Tibial nerve (tissue), 4 donors: ENCODE measurements around the gene ETV1. TPM values are rescaled to one million over a fixed set of nuclear protein-coding genes. Genes with fewer than 3 reads are reported as not detected.
A peak's percentile ranks its signal among the peaks of the same experiment; 100 is the strongest.

Experiments used
- DNase-seq, 2 donors: peaks; one replicate each; pipeline ENCODE4 v3.0.0-alpha.2; 2019; ENCODE audit warnings: low spot score in 2 of 2
- H3K27ac ChIP-seq, 4 donors: fragments of 200-600 bp; sonication (generic) in 3 of 4; one replicate each; pipeline ENCODE4 v1.5.1; 2017 to 2019; ENCODE audit warnings: mild to moderate bottlenecking in 1 of 4
- H3K27me3 ChIP-seq, 2 donors: fragments of 200-600 bp; sonication (generic) in 1 of 2; one replicate each; pipeline versions ENCODE4 v1.5.1 to v1.6.0; 2017 to 2019
- H3K36me3 ChIP-seq, 3 donors: fragments of 200-600 bp; sonication (generic); one replicate each; pipeline ENCODE4 v1.5.1; 2018 to 2019
- H3K4me1 ChIP-seq, 4 donors: fragments of 200-600 bp; sonication (generic) in 3 of 4; one replicate each; pipeline ENCODE4 v1.5.1; 2017 to 2019
- H3K4me3 ChIP-seq, 4 donors: fragments of 200-600 bp; sonication (generic) in 3 of 4; one replicate each; pipeline ENCODE4 v1.5.1; 2017 to 2019; ENCODE audit warnings: mild to moderate bottlenecking in 1 of 4, moderate library complexity in 1 of 4
- H3K9me3 ChIP-seq, 4 donors: fragments of 200-600 bp; sonication (generic) in 3 of 4; one replicate each; pipeline ENCODE4 v1.5.1; 2017 to 2019
- CTCF ChIP-seq, 5 experiments: fragments of 200-600 bp in 3 of 5; fragments of 450-650 bp in 2 of 5; sonication (generic) in 3 of 5; IDR thresholded peaks; one replicate each; pipeline ENCODE4 v1.5.1; 2016 to 2019; ENCODE audit warnings: antibody characterized with exemption in 5 of 5, mild to moderate bottlenecking in 3 of 5, moderate library complexity in 2 of 5
- EP300 ChIP-seq, 2 donors: sonication (generic); formaldehyde crosslinking; IDR thresholded peaks; one replicate each; pipeline ENCODE4 v1.6.1; 2017; ENCODE audit warnings: antibody characterized with exemption in 2 of 2, mild to moderate bottlenecking in 1 of 2
- POLR2A ChIP-seq, 2 donors: fragments of 450-650 bp; IDR thresholded peaks; one replicate each; pipeline ENCODE4 v1.6.1; 2017; ENCODE audit warnings: antibody characterized with exemption in 2 of 2, mild to moderate bottlenecking in 2 of 2, moderate library complexity in 2 of 2
- WGBS, 2 donors: methylation state at CpG; one replicate each; pipeline ENCODE4 v1.1.5; 2018; 5-methylcytosine and 5-hydroxymethylcytosine counted together
- total RNA-seq, 4 donors: library from RNA; depleted of rRNA; stranded (reverse); fragments of >200 nt; gene quantifications; one replicate each; pipeline ENCODE4 v1.1.0, GENCODE V29; 2016

The ETV1 gene
- total RNA-seq, 4 donors from 2014 or later = 8.4 to 13.3 (median 10.5) TPM

- 1% methylated on average over 38 of the region's 38 CpGs for WGBS, 2 donors
- no peaks in the 10 kb centered on the region for H3K9me3 ChIP-seq
- no peaks in the 10 kb centered on the region for H3K27me3 ChIP-seq
- TF ChIP-seq POLR2A (IDR thresholded peaks at IDR 0.05) (peak; percentile 53 to 77), CTCF (IDR thresholded peaks at IDR 0.05) (peak; percentile 9 to 59 (median 33)), EP300 (IDR thresholded peaks at IDR 0.05) (peak; percentile 17 to 78)
- H3K4me1 ChIP-seq = peaks cover 0 to 19% (median 3%) of the 10 kb centered on the region in 4 donors
- H3K4me3 ChIP-seq = peak overlapping the region; percentile 52 to 73 (median 63)
- H3K27ac ChIP-seq = peak overlapping the region; percentile 70 to 96 (median 88)
- DNase-seq = peak; percentile 98 to 99
- H3K36me3 ChIP-seq = no peaks in the 10 kb centered on the region
Observed at GRCh38 chr7:13990984-13991790, 1.7 kb upstream of the ETV1 start.

DNA sequence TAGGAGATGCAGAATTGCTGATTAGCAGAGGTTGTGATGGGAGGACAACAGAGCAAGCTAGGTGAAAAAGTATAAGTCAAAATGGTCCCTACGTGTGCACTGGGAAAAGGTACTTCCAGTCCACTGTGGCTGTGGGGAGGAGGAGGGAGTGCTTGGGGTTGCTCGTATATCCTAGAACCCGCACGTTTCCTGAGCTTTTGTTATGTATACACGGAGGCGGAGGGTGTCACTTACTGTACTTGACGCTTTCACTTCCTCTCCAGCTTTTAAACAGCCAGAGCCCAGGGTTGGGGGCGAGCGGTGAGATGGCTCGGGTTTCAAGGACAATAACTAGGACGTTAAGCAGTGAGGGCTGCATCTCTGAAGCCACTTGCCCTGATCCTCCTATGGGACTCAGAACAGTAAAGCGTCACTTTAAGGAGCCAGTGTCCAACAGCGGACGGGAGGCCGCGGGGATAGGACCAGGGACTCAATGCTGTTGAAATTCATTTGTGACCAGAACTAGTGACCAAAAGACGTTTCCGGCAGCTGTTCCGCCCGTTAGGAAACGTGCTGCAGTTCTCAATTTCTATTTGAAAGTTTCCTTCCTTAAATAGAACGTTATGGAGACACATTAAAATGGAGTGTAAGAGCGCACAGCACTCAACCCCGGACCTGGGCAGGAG, 985 bp upstream of the ETV1 start:
- H3K27ac ChIP-seq = peak overlapping the region; percentile 70 to 96 (median 88)
- 1 to 2% methylated on average over 22 to 24 of the region's 24 CpGs for WGBS, 2 donors
- peak overlapping the region; percentile 52 to 73 (median 63) for H3K4me3 ChIP-seq
- no peaks in the 10 kb centered on the region for H3K9me3 ChIP-seq
- peak in 1 of 2 donors; percentile 51 for DNase-seq
- no peaks in the 10 kb centered on the region for H3K36me3 ChIP-seq
- H3K4me1 ChIP-seq = peaks cover 0 to 19% (median 3%) of the 10 kb centered on the region in 4 donors
- H3K27me3 ChIP-seq = no peaks in the 10 kb centered on the region
- TF ChIP-seq EP300 (IDR thresholded peaks at IDR 0.05) (no peak), CTCF (IDR thresholded peaks at IDR 0.05) (no peak), POLR2A (IDR thresholded peaks at IDR 0.05) (no peak)

GRCh38 chr7:13989949-13990305, 461 bp upstream of the ETV1 start:
- TF ChIP-seq EP300 (IDR thresholded peaks at IDR 0.05) = peak in 1 of 2 donors; percentile 2
- TF ChIP-seq POLR2A (IDR thresholded peaks at IDR 0.05) = no peak
- no peaks in the 10 kb centered on the region for H3K27me3 ChIP-seq
- H3K27ac ChIP-seq = peak overlapping the region; percentile 70 to 96 (median 88)
- H3K9me3 ChIP-seq = no peaks in the 10 kb centered on the region
- 0 to 1% methylated on average over 12 to 13 of the region's 13 CpGs for WGBS, 2 donors
- DNase-seq = peak in 1 of 2 donors; percentile 9
- H3K36me3 ChIP-seq = no peaks in the 10 kb centered on the region
- H3K4me3 ChIP-seq = peak overlapping the region; percentile 52 to 73 (median 63)
- H3K4me1 ChIP-seq = peaks cover 0 to 19% (median 3%) of the 10 kb centered on the region in 4 donors

GRCh38 chr7:13988731-13989125, 738 bp downstream of the ETV1 start:
- peak overlapping the region; percentile 52 to 73 (median 63) for H3K4me3 ChIP-seq
- no peaks in the 10 kb centered on the region for H3K36me3 ChIP-seq
- no peaks in the 10 kb centered on the region for H3K27me3 ChIP-seq
- peak overlapping the region in 3 of 4 donors; percentile 12 to 96 (median 94) for H3K27ac ChIP-seq
- H3K4me1 ChIP-seq = peaks cover 0 to 19% (median 3%) of the 10 kb centered on the region in 4 donors
- no peaks in the 10 kb centered on the region for H3K9me3 ChIP-seq
- no peak for TF ChIP-seq POLR2A (IDR thresholded peaks at IDR 0.05)
- TF ChIP-seq EP300 (IDR thresholded peaks at IDR 0.05) = peak in 1 of 2 donors; percentile 5
- no peak for TF ChIP-seq CTCF (IDR thresholded peaks at IDR 0.05)
- 1 to 8% methylated on average over 5 of the region's 5 CpGs for WGBS, 2 donors
- peak in 1 of 2 donors; percentile 47 for DNase-seq

DNA sequence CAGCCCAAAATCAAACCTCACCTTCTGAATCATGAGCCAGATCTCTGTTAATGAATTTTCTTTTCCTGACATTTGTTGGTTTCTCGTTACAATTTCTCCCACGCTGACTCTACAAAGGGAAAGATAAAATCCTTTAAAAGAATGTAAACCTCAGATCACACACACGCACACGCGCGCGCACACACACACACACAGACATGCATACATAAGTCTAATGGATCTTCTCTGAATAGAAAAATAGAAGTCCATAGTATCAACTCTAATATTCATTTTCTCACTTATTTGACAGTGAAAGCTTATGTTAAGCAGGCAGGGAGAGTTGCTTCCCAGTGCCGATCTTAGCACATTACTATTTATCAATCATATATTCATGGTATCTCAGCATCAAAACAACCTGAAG, 1.4 kb downstream of the ETV1 start:
- no peak for TF ChIP-seq POLR2A (IDR thresholded peaks at IDR 0.05)
- TF ChIP-seq EP300 (IDR thresholded peaks at IDR 0.05) = no peak
- TF ChIP-seq CTCF (IDR thresholded peaks at IDR 0.05) = no peak
- Histone ChIP-seq H3K27ac (peak overlapping the region in 2 of 4 donors; percentile 94 to 96), H3K27me3 (no peaks in the 10 kb centered on the region), H3K4me1 (peaks cover 0 to 18% (median 1%) of the 10 kb centered on the region in 4 donors), H3K36me3 (no peaks in the 10 kb centered on the region), H3K9me3 (no peaks in the 10 kb centered on the region), H3K4me3 (peak overlapping the region in 3 of 4 donors; percentile 57 to 73 (median 69))
- 27 to 34% methylated on average over 8 of the region's 8 CpGs for WGBS, 2 donors
- DNase-seq = no peak
